ENCODE data around the gene ZNF500.

GRCh38 chr16:4787627-4788482 lies 20.9 kb upstream of the ZNF500 start, which contains the start of gene SEPTIN12:
- no peak for TF ChIP-seq CTCF (IDR thresholded peaks at IDR 0.05; ENCODE audit: low read length)
- no peak for TF ChIP-seq EZH2 (IDR thresholded peaks at IDR 0.05; ENCODE audit: borderline replicate concordance, low read length)
